Smooth muscle cell (in vitro differentiated cells): ENCODE data around the gene PPFIA4. TPM values are rescaled to one million over a fixed set of nuclear protein-coding genes. Genes with fewer than 3 reads are reported as not detected.

Source experiments
- DNase-seq: peaks from one replicate; lab custom pipeline; 2025; ENCODE audit not compliant: unreplicated experiment; lab: John Stamatoyannopoulos, UW
- H2AFZ ChIP-seq: fragments of 200-600 bp; sonication (generic); 2 replicates; pipeline ENCODE4 v1.6.0; 2016; ENCODE audit warnings: antibody characterized with exemption, low read depth, mild to moderate bottlenecking
- H3F3A ChIP-seq: fragments of 200-600 bp; sonication (generic); 2 replicates; pipeline ENCODE4 v1.6.0; 2017; ENCODE audit warnings: antibody characterized with exemption, low read depth
- H3K27ac ChIP-seq: fragments of 200-600 bp; sonication (generic); 2 replicates; pipeline ENCODE4 v1.5.1; 2016; ENCODE audit warnings: low read depth, mild to moderate bottlenecking
- H3K27me3 ChIP-seq: fragments of 200-600 bp; sonication (generic); 2 replicates; pipeline ENCODE4 v1.6.1; 2016; ENCODE audit warnings: low read depth, mild to moderate bottlenecking
- H3K36me3 ChIP-seq: fragments of 200-600 bp; sonication (generic); 2 replicates; pipeline ENCODE4 v1.5.1; 2016; ENCODE audit warnings: low read depth
- H3K4me1 ChIP-seq: fragments of 200-600 bp; sonication (generic); 2 replicates; pipeline ENCODE4 v1.5.1; 2016; ENCODE audit warnings: low read depth
- H3K4me2 ChIP-seq: fragments of 200-600 bp; sonication (generic); 2 replicates; pipeline ENCODE4 v1.6.0; 2016; ENCODE audit warnings: mild to moderate bottlenecking
- H3K4me3 ChIP-seq: fragments of 200-600 bp; sonication (generic); 2 replicates; pipeline ENCODE4 v1.5.1; 2016; ENCODE audit warnings: mild to moderate bottlenecking
- H3K79me2 ChIP-seq: fragments of 200-600 bp; sonication (generic); 2 replicates; pipeline ENCODE4 v1.6.0; 2016; ENCODE audit warnings: low read depth, mild to moderate bottlenecking
- H3K9ac ChIP-seq: fragments of 200-600 bp; sonication (generic); 2 replicates; pipeline ENCODE4 v1.6.0; 2016; ENCODE audit warnings: low read depth
- H3K9me3 ChIP-seq: fragments of 200-600 bp; sonication (generic); replicated peaks from 2 replicates; pipeline ENCODE4 v1.5.1; 2016; ENCODE audit warnings: low read depth
- H4K20me1 ChIP-seq: fragments of 200-600 bp; sonication (generic); 2 replicates; pipeline ENCODE4 v1.6.0; 2016; ENCODE audit warnings: low read depth
- WGBS: methylation state at CpG from one replicate; pipeline ENCODE4 v1.1.7; 2016; ENCODE audit warnings: low lambda C conversion rate; 5-methylcytosine and 5-hydroxymethylcytosine counted together
- polyA plus RNA-seq: library from polyadenylated mRNA; unstranded; fragments of >200 nt; fragmentation: Nextera tagmentation; extraction: Ambion mirVana; gene quantifications from 2 replicates; pipeline ENCODE4 v1.2.1, GENCODE V29; 2016
- total RNA-seq: library from RNA; depleted of rRNA; stranded (reverse); fragments of >200 nt; gene quantifications from 2 replicates; pipeline ENCODE4 v1.2.3, GENCODE V29; 2014
- TF ChIP-seq, protein P1 (sequence below): fragments of 200-600 bp; sonication (generic); IDR thresholded peaks from 2 replicates; pipeline ENCODE4 v1.5.1; 2017; ENCODE audit warnings: borderline replicate concordance, mild to moderate bottlenecking, antibody characterized with exemption; ENCODE audit not compliant: insufficient read depth, poor library complexity, severe bottlenecking

PPFIA4 gene
- total and polyA plus RNA-seq, 2 experiments from 2014 or later, result 6.5 to 10.8 TPM

DNA sequence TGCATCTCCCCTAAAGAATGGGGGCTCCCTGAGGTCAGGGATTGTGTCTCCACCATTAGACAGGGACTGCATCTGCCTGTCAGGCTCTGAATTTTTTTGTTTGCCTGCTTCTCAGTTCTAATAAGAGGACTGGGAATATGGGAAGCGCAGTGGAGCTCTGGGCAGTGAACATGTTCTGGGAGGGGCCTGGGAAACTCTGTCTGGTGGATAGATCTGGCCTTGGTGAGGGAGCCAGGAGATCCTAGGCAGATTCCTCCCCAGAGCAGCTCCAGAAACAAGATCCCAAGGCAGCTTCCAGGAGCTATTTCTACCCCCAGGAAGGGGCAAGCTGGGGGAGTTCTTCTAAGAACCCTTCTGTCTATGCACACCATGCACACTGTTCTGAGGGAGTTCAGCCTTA is 72.2 kb downstream of the PPFIA4 start:
- Histone ChIP-seq H3F3A (no peaks in the 10 kb centered on the region), H3K4me2 (no peak overlapping the region), H3K79me2 (no peaks in the 10 kb centered on the region), H3K36me3 (no peaks in the 10 kb centered on the region), H3K9me3 (peaks cover 13% of the 10 kb centered on the region), H3K27me3 (no peaks in the 10 kb centered on the region), H3K4me1 (no peaks in the 10 kb centered on the region), H2AFZ (no peak overlapping the region), H4K20me1 (no peaks in the 10 kb centered on the region), H3K4me3 (no peak overlapping the region), H3K27ac (no peak overlapping the region), H3K9ac (no peak overlapping the region)
- DNase-seq, result no peak
- WGBS, result 89% methylated on average over 1 of the region's 1 CpG
- TF ChIP-seq, protein P1, sequence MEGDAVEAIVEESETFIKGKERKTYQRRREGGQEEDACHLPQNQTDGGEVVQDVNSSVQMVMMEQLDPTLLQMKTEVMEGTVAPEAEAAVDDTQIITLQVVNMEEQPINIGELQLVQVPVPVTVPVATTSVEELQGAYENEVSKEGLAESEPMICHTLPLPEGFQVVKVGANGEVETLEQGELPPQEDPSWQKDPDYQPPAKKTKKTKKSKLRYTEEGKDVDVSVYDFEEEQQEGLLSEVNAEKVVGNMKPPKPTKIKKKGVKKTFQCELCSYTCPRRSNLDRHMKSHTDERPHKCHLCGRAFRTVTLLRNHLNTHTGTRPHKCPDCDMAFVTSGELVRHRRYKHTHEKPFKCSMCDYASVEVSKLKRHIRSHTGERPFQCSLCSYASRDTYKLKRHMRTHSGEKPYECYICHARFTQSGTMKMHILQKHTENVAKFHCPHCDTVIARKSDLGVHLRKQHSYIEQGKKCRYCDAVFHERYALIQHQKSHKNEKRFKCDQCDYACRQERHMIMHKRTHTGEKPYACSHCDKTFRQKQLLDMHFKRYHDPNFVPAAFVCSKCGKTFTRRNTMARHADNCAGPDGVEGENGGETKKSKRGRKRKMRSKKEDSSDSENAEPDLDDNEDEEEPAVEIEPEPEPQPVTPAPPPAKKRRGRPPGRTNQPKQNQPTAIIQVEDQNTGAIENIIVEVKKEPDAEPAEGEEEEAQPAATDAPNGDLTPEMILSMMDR, result no peak

DNA sequence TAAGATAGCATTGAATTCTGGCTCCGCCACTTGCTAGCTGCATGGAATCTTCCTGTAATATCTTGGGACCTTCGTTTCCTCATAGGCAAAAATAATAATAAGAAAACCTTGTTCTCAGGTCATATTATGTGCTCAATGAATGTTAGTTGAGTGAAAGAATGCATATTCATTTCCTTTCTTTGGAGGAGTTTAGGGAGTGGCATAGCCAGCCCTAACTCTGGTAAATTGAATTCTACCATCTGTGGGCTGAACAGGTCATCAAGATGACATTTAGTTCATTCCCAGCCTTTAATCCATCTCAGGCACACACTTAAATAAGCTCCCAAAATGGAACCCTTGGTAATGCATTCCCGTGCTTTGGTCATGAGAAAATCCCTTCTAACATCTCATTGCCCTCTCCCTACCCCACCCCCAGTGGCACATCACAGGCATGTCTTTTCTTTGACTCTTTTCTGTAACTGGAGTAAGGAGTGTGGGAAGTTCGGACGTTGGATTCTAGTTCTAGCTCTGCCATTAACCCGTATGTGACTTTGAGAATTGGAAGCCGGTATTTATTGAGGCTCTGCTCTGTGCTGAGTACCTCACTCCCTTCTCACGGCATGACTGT is 72.7 kb downstream of the PPFIA4 start:
- Histone ChIP-seq H3K9me3 (peaks cover 13% of the 10 kb centered on the region), H4K20me1 (no peaks in the 10 kb centered on the region), H2AFZ (no peak overlapping the region), H3F3A (no peaks in the 10 kb centered on the region), H3K36me3 (no peaks in the 10 kb centered on the region), H3K4me2 (no peak overlapping the region), H3K4me3 (no peak overlapping the region), H3K9ac (no peak overlapping the region), H3K27ac (no peak overlapping the region), H3K4me1 (no peaks in the 10 kb centered on the region), H3K27me3 (no peaks in the 10 kb centered on the region), H3K79me2 (no peaks in the 10 kb centered on the region)
- no peak for DNase-seq
- 88% methylated on average over 8 of the region's 8 CpGs for WGBS
- TF ChIP-seq, protein P1, result no peak

DNA sequence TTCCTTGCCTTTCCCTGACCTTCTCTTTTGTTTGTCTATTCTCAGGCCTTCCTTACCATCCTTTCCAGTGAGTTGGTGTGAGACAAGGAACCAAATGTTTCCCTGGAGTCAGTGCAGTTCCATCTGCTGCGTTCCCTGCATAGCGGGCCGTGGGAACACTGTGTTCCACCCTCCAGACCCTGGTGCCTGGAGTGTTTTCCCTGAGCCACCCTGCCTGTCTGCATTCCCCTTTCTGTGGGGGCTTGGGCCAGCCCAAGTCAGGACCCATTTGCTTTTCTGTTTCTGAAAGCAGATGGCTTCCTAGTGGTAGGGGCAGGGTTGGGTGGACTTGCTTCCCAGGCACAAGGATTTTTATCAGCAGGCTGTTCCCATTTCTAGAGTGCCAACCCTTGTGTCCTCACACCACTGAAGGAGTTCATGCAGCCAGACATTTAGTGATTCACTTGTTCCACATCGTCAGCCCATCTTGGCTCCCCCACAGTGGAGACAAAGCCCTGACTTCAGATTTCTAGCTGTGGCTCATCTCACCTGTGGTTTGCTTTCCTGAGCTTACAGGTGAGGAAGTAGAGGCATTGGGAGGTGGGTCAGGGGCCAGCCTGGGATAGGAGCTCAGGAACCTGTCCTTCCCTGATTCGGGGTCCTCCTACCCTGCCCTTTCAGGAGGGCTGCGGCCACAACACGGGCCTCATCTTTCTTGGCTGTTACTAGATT is 73.7 kb downstream of the PPFIA4 start:
- TF ChIP-seq, protein P1, result no peak
- Histone ChIP-seq H3K9me3 (peaks cover 6% of the 10 kb centered on the region), H3K4me2 (no peak overlapping the region), H3K4me1 (no peaks in the 10 kb centered on the region), H3K79me2 (no peaks in the 10 kb centered on the region), H3K4me3 (no peak overlapping the region), H3F3A (no peaks in the 10 kb centered on the region), H3K36me3 (no peaks in the 10 kb centered on the region), H4K20me1 (no peaks in the 10 kb centered on the region), H3K27ac (no peak overlapping the region), H3K9ac (no peak overlapping the region), H2AFZ (no peak overlapping the region), H3K27me3 (no peaks in the 10 kb centered on the region)
- DNase-seq, result no peak
- 92% methylated on average over 7 of the region's 7 CpGs for WGBS

DNA sequence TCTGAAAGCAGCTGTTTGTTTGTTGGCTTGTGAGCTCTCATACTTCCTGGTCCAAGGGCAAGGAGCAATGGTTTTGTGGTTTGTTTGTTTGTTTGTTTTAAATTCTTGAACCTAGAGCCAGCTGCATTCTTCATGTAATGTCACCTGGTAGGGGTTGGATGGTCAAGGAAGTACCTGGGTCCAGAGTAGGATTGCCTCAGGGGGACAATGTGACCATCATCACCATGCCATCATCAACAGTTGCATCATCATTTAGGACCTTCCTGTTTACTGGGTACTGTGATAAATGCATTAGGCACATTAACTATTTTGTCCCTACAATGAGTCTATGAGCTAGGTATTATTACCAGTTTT is 74.2 kb downstream of the PPFIA4 start:
- Histone ChIP-seq H4K20me1 (no peaks in the 10 kb centered on the region), H3K9ac (no peak overlapping the region), H3K27me3 (no peaks in the 10 kb centered on the region), H3K9me3 (peaks cover under 1% of the 10 kb centered on the region), H3F3A (no peaks in the 10 kb centered on the region), H3K79me2 (no peaks in the 10 kb centered on the region), H3K4me2 (no peak overlapping the region), H3K36me3 (no peaks in the 10 kb centered on the region), H3K4me3 (no peak overlapping the region), H2AFZ (no peak overlapping the region), H3K27ac (no peak overlapping the region), H3K4me1 (no peaks in the 10 kb centered on the region)
- DNase-seq, result no peak
- TF ChIP-seq, protein P1, result no peak
